ENCODE data around the gene PRSS35. TPM values are rescaled to one million over a fixed set of nuclear protein-coding genes. Genes with fewer than 3 reads are reported as not detected.
"Not testable (repeated sequence)": the region's sequence is repeated elsewhere in the genome, so short reads cannot be mapped to it uniquely, and the experiment has no call there.

PRSS35 gene
- total RNA-seq, 1 experiment from 2014 or later: 85.0 TPM

DNA sequence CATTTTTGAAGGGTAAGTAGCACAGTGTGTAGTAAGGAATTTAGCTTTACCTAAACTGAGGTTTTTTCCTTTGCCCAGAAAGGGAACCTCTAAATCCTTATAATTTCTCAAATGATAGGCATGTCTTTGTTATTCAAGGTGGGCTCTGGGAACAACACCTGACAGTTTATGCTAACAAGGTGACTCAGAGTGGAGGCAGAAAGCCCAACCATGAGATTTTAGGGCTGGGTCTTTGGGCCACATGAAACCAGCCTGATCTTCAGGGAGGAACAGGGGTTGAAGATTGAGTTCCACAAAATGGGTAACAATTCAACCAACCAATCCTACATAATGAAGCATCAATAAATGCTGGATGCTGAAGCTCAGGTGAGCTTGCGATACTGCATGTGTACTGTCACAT is 46.6 kb downstream of the PRSS35 start:
- Histone ChIP-seq H3K9me3 (peaks cover 4% of the 10 kb centered on the region; the same call in 1 of the 2 replicates), H3K36me3 (ENCODE audit: control insufficient read depth, insufficient read depth, low read length) (no peaks in the 10 kb centered on the region), H3K27me3 (replicated peaks; ENCODE audit: control insufficient read depth, insufficient read depth, low read length) (no peaks in the 10 kb centered on the region), H3K4me1 (no peaks in the 10 kb centered on the region), H3K4me3 (ENCODE audit: low read depth, low read length) (no peak overlapping the region)
- peaks cover 5% of the 10 kb centered on the region for H3K27me3 Mint-ChIP-seq (ENCODE audit: insufficient read depth, unreplicated experiment)
- no peak overlapping the region for H3K27ac Mint-ChIP-seq (ENCODE audit: unreplicated experiment)
- H3K9me3 Mint-ChIP-seq (ENCODE audit: unreplicated experiment): peaks cover 12% of the 10 kb centered on the region
- no TSS peak for BruUV-seq (replicated peaks)
- no peaks in the 10 kb centered on the region for H3K4me1 Mint-ChIP-seq (ENCODE audit: low read depth, unreplicated experiment)
- ChIA-PET CTCF (no interaction called here), POLR2A (no interaction called here)
- H3K36me3 Mint-ChIP-seq (ENCODE audit: insufficient read depth, unreplicated experiment): no peaks in the 10 kb centered on the region
- intact Hi-C loops (cut with micrococcal nuclease; ENCODE audit: unreplicated experiment): no loop called here
- TF ChIP-seq, protein P1, sequence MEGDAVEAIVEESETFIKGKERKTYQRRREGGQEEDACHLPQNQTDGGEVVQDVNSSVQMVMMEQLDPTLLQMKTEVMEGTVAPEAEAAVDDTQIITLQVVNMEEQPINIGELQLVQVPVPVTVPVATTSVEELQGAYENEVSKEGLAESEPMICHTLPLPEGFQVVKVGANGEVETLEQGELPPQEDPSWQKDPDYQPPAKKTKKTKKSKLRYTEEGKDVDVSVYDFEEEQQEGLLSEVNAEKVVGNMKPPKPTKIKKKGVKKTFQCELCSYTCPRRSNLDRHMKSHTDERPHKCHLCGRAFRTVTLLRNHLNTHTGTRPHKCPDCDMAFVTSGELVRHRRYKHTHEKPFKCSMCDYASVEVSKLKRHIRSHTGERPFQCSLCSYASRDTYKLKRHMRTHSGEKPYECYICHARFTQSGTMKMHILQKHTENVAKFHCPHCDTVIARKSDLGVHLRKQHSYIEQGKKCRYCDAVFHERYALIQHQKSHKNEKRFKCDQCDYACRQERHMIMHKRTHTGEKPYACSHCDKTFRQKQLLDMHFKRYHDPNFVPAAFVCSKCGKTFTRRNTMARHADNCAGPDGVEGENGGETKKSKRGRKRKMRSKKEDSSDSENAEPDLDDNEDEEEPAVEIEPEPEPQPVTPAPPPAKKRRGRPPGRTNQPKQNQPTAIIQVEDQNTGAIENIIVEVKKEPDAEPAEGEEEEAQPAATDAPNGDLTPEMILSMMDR (IDR thresholded peaks at IDR 0.05; ENCODE audit: insufficient read depth in 1 of 2, low read depth in 1 of 2, low read length in 1 of 2, severe bottlenecking in 1 of 2, unreplicated experiment in 1 of 2): no peak
- DNase-seq: no peak
- H3K4me3 Mint-ChIP-seq (ENCODE audit: unreplicated experiment): no peak overlapping the region

DNA sequence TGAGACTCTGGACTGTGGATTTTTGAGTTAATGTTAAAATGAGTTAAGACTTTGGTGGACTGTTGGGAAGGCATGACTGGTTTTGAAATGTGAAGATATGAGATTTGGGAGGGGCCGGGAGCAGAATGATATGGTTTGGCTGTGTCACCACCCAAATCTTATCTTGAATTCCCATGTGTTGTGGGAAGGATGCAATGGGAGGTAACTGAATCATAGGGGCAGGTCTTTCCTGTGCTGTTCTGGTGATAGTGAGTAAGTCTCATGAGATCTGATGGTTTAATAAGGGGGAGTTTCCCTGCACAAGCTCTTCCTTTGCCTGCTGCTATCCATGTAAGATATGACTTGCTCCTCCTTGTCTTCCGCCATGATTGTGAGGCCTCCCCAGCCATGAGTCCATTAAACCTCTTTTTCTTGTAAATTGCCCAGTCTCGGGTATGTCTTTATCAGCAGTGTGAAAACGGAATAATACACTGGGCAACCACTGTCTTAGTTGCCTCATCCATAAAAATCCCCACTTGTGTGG is 59.4 kb downstream of the PRSS35 start:
- H3K27ac Mint-ChIP-seq (ENCODE audit: unreplicated experiment); H3K4me1 ChIP-seq; H3K36me3 ChIP-seq (ENCODE audit: control insufficient read depth, insufficient read depth, low read length); H3K4me3 ChIP-seq (ENCODE audit: low read depth, low read length); H3K4me3 Mint-ChIP-seq (ENCODE audit: unreplicated experiment); H3K36me3 Mint-ChIP-seq (ENCODE audit: insufficient read depth, unreplicated experiment); POLR2A ChIA-PET; CTCF ChIA-PET; H3K9me3 ChIP-seq; intact Hi-C loops (cut with micrococcal nuclease; ENCODE audit: unreplicated experiment); H3K27me3 Mint-ChIP-seq (ENCODE audit: insufficient read depth, unreplicated experiment); H3K4me1 Mint-ChIP-seq (ENCODE audit: low read depth, unreplicated experiment); BruUV-seq (replicated peaks); H3K27me3 ChIP-seq (replicated peaks; ENCODE audit: control insufficient read depth, insufficient read depth, low read length); DNase-seq: not testable (repeated sequence)
- peaks cover 29% of the 10 kb centered on the region for H3K9me3 Mint-ChIP-seq (ENCODE audit: unreplicated experiment)

DNA sequence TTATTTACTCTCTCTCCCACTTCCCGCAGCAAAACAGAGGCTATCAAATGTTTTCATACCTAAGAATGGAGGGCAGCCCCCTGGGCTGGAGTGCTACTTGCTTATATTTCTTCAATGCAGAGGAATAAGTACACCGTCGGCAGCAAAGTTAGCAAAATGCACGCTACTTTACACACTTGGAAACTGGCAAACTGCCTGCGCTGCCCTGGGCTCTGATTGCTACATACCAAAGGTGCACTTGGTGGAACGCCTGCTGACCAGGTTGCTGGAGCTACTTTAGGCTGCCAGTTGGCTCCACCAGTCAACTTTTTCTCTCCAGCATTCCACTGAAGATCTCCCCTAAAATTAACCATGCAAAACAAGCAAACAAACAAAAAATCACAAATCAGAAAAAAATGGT is 62.4 kb downstream of the PRSS35 start:
- Histone ChIP-seq H3K27me3 (replicated peaks; ENCODE audit: control insufficient read depth, insufficient read depth, low read length) (no peaks in the 10 kb centered on the region), H3K9me3 (no peaks in the 10 kb centered on the region), H3K4me3 (ENCODE audit: low read depth, low read length) (no peak overlapping the region), H3K4me1 (peaks cover 16% of the 10 kb centered on the region), H3K36me3 (ENCODE audit: control insufficient read depth, insufficient read depth, low read length) (no peaks in the 10 kb centered on the region)
- DNase-seq: no peak
- no peaks in the 10 kb centered on the region for H3K27me3 Mint-ChIP-seq (ENCODE audit: insufficient read depth, unreplicated experiment)
- intact Hi-C loops (cut with micrococcal nuclease; ENCODE audit: unreplicated experiment): no loop called here
- no peak overlapping the region for H3K4me3 Mint-ChIP-seq (ENCODE audit: unreplicated experiment)
- POLR2A ChIA-PET: no interaction called here
- H3K36me3 Mint-ChIP-seq (ENCODE audit: insufficient read depth, unreplicated experiment): no peaks in the 10 kb centered on the region
- peaks cover 16% of the 10 kb centered on the region for H3K4me1 Mint-ChIP-seq (ENCODE audit: low read depth, unreplicated experiment)
- H3K27ac Mint-ChIP-seq (ENCODE audit: unreplicated experiment): no peak overlapping the region
- CTCF ChIA-PET: no interaction called here
- TF ChIP-seq, protein P1 (IDR thresholded peaks at IDR 0.05; ENCODE audit: insufficient read depth in 1 of 2, low read depth in 1 of 2, low read length in 1 of 2, severe bottlenecking in 1 of 2, unreplicated experiment in 1 of 2): no peak
- no TSS peak for BruUV-seq (replicated peaks)
- peaks cover 24% of the 10 kb centered on the region for H3K9me3 Mint-ChIP-seq (ENCODE audit: unreplicated experiment)

Other genes starting within 250 kb of the PRSS35 start
- 121 and 131 TPM in 2 replicates for gene ME1, start 81.5 kb upstream of the PRSS35 start, total RNA-seq (2022)
- gene SNAP91, start 196.6 kb downstream of the PRSS35 start, total RNA-seq (2022): not detected in 2 replicates

Data from Caco-2 (cell line).